Uterus (tissue), 2 donors: Measurements from ENCODE around the gene ZNF407.

Experiments used
- CTCF ChIP-seq, 4 experiments: fragments of 200-600 bp in 2 of 4; fragments of 450-650 bp in 2 of 4; sonication (generic) in 2 of 4; IDR thresholded peaks; one replicate each; pipeline ENCODE4 v1.5.1; 2016 to 2019; ENCODE audit warnings: antibody characterized with exemption in 4 of 4, mild to moderate bottlenecking in 2 of 4, moderate library complexity in 1 of 4
- POLR2A ChIP-seq, 2 donors: fragments of 450-650 bp; IDR thresholded peaks; one replicate each; pipeline ENCODE4 v1.6.1; 2016; ENCODE audit warnings: antibody characterized with exemption in 2 of 2, mild to moderate bottlenecking in 1 of 2, moderate library complexity in 1 of 2

DNA sequence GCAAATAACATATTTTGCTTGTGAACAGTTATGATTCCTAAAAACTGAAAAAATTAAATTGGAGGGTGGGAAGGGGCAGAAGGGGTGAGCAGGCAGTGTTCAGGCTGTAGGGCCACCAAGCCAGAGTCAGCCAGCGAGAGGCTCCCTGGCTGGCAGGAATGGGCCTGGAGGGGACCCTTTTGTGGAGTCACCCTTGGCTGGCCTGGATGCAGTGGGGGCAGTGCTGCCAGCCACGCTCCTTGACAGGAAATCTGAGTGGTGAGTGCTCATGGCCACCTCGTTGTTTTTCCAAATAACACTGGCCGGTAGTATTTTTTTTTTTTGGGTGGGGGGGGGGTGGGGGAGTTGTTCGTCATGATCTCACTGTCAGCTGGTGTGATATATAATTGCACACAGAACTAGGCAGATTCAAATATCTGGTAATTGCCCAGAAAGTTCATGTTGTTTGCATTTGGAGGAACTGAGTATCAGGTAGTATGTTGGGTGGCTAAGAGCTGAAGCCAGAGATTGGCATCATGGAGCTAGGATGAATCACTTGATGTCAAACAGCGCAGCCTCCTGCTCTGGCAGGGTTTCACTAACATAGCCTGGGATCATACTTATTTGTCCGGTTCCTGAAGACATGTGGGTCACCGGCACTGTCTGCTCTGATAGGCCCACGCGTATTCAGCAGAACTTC is 451.2 kb downstream of the ZNF407 start:
- TF ChIP-seq CTCF (IDR thresholded peaks at IDR 0.05) (no peak), POLR2A (IDR thresholded peaks at IDR 0.05) (no peak)
